ENCODE results near the gene STAG2.
"Not testable (repeated sequence)": the region's sequence is repeated elsewhere in the genome, so short reads cannot be mapped to it uniquely, and the experiment has no call there.

The STAG2 gene

DNA sequence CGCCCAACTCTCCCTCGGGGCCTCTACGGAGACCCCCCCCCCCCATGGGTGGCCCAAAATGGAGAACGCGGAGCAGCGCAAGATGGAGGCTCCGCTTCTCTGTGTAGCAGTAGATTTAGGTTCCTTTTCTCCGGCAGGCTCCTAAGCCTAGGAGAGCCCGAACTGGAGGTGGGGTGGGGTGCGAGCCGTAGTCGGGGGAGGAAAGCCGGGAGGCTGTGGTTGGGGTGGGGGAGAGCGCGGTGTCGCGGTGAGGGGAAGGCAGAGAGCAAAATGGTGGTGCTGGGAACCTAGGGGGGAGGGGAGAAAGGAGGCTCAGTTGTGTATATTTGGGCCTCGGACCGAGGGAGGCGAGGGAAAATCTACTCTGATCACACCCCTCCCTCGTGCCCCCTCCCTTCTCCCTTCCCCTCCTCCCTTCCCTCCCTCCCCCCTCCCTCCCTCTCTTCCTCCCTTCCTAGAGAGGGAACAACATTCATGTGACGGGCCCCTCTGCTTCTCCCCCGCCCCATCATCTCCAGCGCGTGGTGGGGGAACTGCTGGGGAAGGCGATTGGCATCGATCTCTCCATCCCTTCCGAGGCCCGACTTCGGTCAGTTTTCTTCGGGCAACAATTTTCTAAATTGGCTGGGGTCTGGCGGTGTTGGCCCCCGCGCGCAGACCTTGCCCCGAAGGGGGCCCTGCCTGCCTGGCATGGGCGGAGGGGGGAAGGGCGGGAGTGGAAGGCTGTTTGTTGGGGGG lies at the start of gene STAG2:
Gene STAG2, plus strand, starts transcription at position 439 of the 738 bp plus-strand sequence. CDS start 60,922 bp downstream, outside the sequence.
- peak; percentile 16 for DNase-seq (ENCODE audit: low read depth)

DNA sequence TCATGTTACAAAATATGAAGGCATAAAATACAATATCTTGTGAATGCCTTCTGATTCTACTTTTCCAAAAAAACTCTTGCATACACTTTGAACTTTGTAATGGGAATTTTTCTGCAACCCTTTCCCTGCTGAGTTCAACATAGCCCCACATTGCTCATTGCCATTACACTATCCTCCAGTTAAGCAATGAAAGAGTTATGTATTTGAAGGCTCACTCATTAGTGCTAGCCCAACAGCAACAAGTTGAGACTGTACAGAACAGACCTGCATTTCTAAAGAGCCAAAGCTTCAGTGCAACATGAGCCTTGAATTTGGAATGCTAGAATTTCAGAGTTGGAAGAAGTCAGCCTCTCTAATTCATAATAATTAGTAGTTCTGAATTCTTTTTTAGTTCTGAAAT lies 44.4 kb upstream of the STAG2 start:
- DNase-seq (ENCODE audit: low read depth), result no peak

DNA sequence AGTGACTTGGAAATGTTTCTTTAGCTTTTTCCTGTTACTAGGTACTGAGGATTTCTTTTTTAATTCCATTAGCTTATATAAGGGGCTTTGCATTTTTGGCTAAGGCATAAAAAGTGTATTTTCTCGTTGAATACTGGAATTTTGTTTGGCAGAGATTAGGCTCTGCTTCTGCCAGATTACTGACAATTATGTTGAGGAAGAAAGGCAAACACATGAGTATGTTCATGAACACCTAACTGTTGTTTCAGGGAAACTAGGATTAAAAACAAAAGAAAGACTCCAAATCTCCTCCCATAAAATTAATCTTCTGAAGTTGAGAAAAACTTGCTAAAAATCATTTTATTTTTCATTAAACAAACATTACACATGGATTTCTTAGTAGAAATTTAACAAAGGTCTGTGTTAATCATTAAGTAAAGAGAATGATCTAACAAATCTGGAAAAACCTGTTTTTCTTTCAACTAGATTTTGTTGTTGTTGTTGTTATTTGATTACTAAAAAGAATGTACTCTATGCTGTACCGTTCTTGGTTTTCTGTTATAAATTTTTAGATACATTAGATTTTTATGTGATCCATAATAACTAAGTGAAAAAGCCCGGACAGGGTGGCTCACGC lies 43.3 kb upstream of the STAG2 start:
- no peak for DNase-seq (ENCODE audit: low read depth)

DNA sequence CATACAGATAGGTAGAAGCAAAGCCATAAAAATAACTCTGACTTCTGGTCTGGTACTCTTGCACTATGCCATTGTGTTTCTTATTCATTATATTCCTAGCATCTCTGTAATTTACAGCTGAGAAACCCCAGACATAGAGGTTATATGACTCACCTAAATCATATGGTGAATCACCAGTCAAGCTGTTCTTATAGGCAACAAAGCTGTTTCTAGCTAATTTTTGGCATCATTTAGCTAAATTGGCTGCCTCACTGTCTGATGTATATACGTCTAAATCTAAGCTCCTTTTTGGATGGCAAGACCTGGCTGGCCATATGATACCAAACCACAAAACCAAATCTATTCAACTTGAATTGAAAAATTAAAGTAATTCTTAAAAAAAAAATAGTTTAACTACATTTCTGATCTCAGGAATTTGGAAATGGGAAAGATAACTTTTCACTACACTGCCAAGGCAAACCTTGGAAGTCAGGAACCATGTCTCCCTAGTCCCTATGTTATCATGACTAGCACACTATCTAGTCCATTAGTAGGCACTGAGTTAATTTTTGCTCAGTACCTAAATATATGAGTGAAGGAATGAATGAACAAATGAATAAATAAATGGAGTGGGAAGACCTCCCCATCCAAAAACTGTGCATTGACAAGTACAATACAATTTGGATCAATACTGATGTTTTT lies 41.3 kb upstream of the STAG2 start:
- no peak for DNase-seq (ENCODE audit: low read depth)

DNA sequence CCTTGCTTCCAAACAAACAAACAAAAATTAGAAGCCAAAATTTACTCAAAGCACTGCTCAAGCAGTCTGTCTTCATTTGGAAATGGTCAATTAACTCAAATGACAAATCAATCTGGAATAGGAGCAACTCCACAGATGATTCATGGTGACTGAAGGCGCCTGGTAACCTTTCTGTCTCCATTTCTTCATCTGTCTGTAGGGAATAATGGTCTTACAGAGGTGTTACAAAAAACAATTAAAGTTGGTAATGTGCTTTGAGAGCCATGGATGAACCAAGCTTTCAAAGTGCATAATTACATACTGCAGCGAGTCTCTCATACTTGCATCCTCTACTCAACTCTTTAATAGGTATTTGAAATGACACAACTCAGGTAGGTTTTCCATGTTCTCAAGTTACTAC lies 38.3 kb upstream of the STAG2 start:
- DNase-seq (ENCODE audit: low read depth), result no peak

DNA sequence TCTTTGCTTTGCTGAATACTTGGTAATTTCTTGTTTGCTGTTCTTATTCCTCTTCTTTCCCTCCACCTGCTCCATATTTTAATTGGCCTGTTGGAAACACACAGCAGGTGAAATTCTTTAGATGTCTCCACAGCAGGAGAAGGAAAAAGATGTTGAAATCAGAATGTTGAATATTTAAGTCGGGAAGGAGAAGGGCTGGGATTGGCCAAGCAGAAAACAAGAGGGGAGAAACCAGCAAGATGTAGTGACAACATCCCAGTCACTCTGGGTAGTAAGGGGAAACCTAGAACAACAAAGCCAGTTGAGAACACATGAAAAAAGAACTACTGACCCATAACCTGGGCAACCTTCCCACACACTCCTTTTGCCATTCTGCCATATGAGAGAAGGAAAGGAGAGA lies 37.3 kb upstream of the STAG2 start:
- no peak for DNase-seq (ENCODE audit: low read depth)

DNA sequence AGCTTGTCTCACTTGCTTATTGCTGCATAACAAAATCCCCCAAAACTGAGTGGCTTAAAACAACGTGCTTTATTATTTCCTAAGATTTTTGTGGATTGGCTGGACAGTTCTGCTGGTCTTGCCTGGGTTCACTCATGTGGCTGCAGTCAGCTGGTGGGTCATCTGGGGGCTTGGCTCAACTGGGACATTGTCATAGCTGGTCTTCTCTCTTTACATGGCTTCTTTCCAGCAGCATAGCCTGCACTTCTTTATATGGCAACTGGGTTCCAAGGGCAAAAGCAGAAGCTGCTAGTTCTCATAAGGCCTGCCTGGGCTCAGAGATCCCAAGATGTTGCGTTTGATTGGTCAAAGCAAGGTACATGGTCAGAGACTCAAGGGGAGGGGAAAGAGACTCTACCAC lies 33.7 kb upstream of the STAG2 start:
- DNase-seq (ENCODE audit: low read depth), result no peak

DNA sequence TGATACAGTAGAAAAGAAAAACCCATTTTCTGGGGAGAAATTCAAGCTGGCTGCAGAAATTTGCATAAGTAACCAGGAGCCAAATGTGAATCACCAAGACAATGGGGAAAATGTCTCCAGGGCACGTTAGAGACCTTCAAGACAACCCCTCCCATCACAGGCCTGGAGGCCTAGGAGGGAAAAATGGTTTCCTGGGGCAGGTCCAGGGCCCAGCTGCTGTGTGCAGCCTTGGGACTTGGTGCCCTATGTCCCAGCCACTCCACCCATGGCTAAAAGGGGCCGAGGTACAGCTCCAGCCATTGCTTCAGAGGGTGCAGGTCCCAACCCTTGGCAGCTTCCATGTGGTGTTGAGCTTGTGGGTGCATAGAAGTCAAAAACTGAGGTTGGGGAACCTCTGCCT lies 29.5 kb upstream of the STAG2 start:
- DNase-seq (ENCODE audit: low read depth), result not testable (repeated sequence)

DNA sequence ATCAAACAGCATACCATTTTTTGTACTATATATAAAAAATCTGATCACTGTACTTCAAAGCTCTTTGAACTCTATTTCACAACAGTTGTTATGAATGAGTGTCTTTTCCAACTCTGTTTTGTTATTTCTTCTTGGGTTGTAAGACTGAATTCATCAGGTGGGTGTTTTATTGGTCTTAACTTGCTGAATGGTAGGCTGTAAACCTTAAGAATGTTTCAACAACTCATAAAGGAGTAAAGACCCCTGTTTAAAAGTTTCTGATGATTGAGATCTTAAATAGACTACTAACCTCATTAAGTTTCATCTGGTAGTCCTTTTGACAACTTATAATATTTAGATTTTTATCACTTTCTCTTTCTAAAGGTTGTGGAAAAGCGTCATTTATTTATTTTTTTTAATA lies 18.4 kb upstream of the STAG2 start:
- DNase-seq (ENCODE audit: low read depth), result no peak

DNA sequence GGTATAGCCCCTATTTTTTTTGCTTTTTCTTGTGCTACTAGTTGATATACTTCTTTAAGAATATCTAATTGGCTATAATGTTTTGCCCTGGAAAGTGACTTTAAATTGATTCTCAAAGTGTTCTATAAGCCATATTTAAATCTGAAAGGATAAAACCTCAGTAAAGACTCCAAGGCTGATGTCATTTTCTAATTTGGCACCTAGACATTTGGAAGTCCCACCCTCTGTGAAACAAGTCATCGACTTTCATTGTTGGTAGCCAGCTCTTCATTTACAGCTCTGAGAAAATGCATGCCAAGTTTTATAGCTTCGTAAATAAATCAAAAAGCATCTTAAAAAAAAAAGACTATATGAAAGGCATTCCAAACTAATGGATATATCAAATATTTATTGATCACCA lies 18.0 kb upstream of the STAG2 start:
- no peak for DNase-seq (ENCODE audit: low read depth)

DNA sequence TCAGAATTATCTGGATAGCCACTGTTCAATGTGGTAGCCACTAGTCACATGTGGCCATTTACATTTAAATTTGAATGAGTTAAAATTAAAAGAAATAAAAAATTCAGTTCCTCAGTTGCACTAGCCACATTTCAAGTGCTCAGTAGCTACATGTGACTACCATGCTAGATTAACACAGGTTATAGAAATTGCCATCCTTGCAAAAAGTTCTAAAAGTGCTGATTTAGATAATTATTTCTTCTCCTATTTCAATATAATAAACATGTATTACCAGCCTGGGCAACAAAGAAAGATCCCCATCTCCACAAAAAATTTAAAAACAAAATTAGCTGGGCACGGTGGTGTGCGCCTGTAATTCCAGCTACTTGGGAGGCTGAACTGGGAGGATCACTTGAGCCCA lies 11.7 kb upstream of the STAG2 start:
- no peak for DNase-seq (ENCODE audit: low read depth)

DNA sequence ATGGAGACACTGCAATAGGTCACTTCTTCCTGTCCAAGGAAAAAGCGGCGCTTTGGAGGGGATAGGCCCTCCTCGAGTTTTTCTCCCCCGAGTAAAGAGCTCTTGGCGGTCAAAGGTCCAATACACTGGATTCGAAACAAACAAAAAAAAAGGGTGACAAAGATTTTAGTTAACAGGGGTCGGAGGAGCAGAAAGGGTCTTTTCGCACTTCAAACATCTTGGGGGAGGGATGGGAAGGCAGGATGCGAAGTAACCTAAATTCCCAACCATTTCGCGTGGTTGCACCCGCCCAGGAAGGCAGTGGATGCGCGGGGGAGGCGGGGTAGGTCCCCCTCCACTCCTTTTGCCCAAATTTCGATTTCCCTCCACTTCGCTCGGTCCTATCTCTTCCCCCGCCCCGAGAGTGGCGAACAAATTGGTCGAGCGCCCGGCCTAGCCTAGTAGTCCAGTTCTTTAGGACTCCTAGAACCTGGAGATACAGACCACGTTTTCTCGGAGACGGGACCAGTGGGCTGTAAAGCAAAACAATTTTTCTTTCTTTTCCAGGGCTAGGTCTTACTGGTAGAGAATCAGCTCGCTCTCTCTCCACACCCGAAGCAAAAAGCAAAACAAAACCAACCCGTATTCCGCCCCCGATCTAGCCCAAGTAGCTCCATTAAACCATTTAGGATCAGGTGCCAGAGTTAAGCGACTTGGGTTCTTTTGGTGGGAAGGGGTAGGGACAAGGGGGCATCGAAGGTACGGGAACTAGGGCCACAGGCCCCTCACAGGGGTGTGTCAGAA lies 2.0 kb upstream of the STAG2 start:
- no peak for DNase-seq (ENCODE audit: low read depth)

DNA sequence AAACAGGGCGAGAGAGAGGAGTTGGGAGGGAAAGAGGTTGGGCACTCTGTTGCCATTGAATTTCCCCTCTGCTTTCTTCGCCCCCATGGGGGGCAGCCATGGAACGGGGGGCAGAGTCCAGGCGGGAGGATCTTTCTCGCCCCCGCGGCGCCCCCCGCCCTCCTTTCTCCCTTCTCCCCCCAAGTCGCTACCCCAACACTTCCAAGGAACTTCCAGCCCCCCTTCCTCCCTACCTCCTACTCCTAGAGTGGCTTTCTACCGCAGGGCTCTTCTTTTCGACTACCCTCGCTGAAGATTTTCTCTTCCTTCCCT lies 594 bp upstream of the STAG2 start:
- DNase-seq (ENCODE audit: low read depth), result no peak

DNA sequence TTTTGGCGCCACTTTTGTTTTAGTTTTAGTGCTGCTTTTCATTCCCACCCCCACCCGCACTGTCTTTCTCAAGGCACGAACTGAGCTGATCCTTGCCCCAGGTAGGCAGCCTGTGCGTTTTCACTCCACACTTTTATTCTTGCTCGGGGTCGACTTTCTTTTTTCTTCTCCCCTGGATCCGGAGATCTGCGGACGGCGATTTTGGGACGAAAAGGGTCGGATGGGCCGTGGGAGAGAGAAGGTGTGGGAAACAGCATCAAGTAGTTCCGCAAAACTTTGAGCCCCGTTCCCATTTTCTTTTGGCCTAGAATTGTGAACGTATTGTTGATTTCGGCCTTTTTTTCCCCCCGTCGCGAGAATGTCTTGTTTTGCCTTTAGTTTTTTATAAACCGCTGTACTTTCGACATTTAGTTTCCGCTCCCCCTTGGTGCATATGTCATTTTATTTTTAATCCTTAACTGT lies 531 bp downstream of the STAG2 start:
- no peak for DNase-seq (ENCODE audit: low read depth)

DNA sequence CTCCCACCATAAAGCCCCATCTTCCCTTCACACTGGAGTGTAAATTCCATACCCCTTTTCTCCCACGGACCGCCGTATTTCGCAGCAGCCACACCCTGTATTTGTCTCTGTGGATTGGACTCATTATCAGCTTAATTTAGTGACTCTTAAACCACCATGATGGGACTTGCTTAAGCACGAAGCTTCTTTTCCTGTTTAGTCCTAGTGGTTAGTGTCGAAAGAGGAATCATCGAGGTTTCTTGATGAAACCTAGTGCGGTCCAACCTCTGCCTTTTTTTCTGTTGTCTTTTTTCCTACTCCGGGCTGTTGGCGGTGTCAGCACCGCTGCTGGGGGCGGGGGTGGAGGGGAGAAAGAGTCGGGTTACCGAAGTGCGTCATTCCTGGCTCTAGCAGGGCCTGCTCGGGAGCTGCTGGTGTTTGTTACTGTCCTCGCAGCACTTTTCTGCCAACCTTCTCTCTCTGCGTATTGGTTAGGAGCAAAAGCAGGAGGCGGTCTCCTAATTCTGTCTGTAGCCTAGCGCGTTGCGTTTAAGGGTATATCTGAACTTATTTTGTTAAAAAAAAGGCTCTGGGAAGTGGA lies 1.4 kb downstream of the STAG2 start:
- DNase-seq (ENCODE audit: low read depth), result peak; percentile 39

DNA sequence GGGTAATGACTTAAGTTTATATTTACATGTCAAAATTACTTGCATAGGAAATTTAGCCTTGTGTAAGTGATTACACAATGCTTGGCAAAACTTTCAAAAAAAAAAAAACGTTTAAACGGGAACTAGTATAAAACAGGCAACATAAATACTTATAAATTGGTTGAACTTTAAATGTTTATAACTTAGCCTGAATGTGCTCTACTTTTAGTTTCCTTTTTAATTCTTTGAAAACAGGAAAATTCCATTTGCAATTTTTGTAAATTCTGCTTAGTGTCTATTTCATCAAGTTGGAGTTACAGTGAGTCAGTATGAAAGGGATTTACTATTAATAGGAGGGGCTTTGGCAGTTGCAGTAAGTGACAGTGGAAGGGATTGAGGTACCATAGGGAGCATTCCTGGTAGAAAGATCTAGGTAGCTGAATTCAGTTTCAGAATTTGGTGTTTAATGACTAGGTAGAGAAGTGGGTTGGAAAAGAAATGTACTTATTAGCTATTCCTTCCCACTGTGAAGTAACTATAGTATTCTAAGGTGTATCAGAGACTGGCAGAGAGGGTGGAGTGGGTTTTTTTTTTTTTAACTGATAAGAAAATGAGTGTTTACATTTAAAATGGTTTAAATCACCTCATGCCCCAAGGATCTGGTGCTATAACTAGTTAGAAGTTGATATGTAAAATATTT lies 2.8 kb downstream of the STAG2 start:
- no peak for DNase-seq (ENCODE audit: low read depth)

DNA sequence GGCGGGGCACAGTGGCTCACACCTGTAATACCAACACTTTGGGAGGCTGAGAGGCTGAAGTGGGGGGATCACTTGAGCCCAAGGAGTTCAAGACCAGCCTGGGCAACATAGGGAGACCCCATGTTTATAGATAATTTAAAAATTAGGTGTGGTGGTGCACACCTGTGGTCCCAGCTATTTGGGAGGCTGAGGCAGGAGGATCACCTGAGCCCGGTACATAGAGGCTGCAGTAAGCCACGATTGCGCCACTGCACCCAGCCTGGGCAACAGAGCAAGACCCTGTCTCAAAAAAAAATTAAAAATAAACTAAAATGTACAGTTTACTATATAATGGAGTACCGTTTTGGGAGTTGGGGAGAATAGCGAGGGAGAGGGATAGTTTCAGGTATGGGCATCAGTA lies 4.2 kb downstream of the STAG2 start:
- DNase-seq (ENCODE audit: low read depth), result no peak

DNA sequence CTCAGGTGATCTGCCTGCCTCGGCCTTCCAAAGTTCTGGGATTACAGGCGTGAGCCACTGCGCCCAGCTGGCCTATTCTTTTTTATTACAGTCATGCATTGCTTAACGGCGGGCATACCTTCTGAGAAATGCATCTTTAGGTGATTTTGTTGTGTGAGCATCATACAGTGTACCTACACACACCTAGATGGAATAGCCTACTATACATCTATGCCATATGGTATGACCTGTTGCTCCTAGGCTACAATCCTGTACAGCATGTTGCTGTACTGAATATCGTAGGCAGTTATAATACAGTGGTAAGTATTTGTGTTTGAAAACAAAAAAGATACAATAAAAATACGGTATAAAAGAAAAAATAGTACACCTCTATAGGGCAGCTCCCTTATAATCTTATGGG lies 6.0 kb downstream of the STAG2 start:
- DNase-seq (ENCODE audit: low read depth), result no peak

DNA sequence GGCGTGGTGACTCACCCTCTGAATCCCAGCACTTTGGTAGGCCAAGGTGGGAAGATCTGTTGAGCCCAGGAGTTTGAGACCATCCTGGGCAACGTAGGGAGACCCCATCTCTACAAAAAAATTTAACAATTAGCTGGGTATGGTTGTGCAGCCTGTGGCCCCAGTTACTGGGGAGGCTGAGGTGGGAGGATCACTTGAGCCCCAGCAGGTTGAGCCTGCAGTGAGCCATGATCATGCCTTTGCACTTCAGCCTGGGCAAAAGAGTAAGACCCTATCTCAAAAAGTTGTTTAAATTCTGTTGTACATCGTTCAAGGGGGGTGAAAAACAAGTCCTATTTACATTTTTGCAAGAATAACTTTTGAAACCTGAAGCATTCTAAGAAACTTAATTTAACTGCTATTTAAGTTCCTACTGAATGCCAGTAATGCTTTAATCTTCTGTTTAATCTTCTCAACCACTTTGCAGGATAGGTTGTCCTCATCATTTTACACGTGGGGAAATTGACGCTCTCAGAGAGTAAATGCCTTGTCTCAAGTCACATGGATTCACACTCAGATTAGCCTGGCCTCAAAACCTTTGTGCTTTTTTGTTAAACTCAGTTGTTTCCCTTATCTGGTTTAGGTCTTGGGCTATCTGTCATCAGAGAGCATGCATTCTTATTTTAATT lies 7.0 kb downstream of the STAG2 start:
- DNase-seq (ENCODE audit: low read depth), result no peak

DNA sequence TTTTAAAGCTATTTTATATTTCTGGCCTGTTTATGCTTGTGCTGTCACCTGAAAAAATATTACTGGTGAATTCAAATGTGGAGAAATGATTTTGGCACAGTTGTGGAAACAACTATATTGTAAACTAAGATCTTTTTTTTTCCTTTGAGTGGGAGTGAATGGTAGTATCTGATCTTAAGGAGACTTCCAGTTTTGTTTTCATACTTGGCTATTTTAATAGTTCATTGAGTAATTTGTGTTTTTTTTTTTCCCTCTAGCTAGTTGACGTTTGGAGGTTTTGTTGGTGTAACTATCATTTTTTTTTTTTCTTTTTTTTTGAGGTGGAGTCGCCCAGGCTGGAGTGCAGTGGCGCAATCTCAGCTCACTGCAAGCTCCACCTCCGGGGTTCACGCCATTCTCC lies 10.5 kb downstream of the STAG2 start:
- DNase-seq (ENCODE audit: low read depth), result no peak

DNA sequence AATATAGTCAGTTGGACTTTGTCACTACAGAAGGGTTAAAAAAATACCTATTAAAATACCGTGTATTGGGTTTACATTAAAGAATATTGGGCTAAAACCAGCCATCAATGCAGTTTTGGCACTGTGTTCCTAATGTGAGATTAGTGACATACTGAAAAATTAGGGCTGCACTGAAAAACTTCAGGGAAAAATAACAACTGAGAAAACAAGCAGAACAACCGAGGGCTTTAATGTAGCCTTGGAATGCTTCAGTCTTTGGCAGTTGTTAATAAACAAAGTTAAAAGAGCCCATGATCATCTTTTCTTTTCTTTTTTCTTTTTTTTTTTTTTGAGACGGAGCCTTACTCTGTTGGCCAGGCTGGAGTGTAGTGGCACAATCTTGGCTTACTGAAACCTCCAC lies 12.4 kb downstream of the STAG2 start:
- DNase-seq (ENCODE audit: low read depth), result no peak
